ENCODE data around the gene MYO9A.

Gene MYO9A

GRCh38 chr15:71853543-71853942 is 264.4 kb downstream of the MYO9A start:
- DNase-seq (ENCODE audit: low read depth in 2 of 2): no peak

- no peak for DNase-seq (ENCODE audit: low read depth in 2 of 2)
These were observed 273.0 kb downstream of the MYO9A start for GRCh38 chr15:71844916-71845315.

DNA sequence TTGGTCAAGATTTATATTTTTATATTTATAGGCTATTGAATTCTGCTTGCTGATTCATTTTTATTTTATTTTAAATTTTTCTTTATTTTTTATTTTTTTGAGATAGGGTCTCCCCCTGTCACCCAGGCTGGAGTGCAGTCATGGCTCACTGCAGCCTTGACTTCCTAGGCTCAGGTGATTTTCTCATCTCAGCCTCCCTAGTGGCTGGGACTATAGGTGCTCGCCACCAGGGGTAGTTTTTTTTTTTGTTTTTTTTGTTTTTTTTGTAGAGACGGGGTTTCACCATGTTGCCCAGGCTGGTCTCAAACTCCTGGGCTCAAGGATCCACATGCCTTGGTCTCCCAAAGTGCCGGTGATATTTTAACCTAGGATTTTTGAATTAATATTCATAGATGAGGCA is 276.4 kb downstream of the MYO9A start:
- DNase-seq (ENCODE audit: low read depth in 2 of 2): no peak

DNA sequence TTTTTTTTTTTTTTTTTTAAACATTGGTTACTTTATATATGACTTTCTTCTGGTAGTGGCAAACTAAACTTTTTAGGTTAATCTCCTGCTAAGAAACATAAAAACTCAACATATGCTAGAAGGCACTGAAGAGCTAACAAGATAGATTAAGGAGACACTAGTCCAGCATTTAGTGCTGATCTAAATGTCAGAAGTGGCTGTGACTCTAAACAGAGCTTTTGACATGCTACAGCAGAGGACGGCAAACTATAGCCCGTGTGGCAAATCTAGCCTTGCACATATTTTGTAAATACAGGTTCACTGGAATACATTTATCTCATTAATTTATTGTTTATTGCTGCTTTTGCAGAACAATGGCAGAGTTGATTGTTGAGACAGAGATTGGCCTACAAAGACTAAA is 287.0 kb downstream of the MYO9A start:
- DNase-seq (ENCODE audit: low read depth in 2 of 2): no peak

DNA sequence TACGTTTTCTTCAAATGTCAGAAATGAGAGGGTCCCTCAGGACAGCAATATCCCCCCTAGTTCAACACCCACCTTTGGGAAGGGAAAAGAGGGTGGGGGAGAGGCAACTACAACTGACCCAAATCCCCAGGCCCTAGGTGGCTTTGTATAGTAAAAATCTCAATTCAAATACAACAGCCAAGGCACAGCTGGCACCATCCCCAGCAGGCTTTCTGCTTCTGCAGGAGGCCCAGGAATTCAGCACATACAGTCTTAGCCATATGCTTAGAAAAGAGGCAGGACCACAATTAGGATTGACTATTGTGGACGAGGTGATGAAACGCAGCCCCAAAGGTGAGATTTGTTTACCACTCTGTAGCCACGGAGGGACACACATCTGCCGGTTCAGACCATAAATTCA is 291.8 kb downstream of the MYO9A start:
- no peak for DNase-seq (ENCODE audit: low read depth in 2 of 2)

DNA sequence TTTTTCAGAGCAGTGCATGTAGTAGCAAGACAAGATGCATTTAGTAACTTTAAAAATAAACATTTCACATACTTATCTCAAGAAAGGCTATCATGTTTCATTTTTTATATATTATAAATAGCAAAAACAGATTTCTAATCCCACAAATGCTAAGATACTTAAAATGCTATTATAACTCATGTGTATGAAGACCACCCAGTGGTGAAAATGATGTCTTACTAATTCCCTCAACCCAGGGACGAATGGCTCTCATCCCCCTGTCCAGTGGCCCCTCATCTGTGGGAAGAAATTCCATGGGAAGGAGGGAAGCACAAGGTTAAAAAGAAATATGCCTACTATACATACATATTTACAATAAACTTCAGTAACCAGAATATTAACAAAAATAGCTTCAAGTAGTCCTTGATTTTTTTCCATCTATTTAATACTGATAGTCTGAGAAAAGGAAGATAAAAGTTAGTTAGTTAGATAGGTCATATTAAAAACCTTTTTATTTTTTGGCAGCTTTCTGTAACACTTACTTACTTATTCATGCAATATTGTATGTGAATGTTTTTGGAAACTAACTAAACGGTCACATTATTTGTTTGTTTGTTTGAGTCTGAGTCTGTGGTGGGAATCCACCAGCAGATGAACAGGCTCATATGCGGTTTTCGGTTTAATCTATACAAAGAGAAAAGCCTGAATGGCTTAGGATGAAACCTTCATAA is 292.8 kb downstream of the MYO9A start:
- DNase-seq (ENCODE audit: low read depth in 2 of 2): no peak

DNA sequence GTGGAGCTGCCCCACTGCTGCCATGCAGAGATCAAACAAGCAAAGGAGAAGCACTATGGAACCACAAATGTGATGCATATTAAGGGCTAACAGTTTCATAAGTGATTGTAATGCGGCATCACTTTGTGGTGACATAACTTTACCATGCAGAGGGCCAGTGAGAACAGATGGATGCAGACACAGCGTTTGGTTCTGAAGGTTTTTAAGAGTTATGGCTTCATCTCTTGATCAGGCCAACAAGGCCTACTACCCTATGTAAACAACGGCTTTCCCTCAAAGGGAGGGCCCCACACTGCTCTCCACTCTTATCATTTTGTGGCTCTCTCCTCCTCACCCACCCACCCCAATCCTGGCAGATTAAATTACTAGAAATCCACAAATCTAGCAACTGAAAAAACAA is 294.1 kb downstream of the MYO9A start:
- DNase-seq (ENCODE audit: low read depth in 2 of 2): no peak

DNA sequence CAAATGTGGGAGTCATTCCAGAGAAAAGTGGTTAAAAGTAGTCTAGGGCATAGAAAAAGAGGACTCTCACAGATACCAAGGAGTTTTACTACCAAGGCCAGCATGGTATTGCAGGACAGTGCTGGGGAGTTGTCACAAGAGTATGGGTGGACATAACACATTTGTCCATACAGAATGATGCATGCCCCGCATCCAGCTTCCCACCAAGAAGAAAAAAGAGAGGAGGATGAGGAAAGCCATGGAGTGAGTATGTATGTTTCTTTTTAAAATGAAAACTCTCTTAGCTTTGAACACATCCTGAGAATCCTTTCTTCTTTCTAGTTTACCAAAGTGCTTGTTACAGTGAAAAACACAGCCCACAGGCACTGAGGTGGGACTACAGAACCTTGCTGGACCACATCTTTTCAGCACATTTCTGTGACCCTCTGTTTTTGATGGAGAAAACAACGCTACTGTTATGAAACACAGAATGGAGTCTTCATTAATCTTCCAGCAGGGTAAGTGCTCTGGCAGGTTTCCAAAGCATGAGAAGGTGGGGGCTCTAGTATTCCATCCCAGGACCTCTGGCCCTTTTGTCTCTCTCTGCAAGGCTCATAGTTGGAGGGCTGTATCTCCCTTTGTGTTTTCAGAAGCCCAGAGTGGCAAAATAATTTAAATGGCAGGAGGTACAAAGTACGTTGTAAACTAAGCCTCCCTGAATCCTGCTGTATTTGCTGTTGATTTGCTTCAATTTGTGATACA is 294.9 kb downstream of the MYO9A start:
- DNase-seq (ENCODE audit: low read depth in 2 of 2): no peak

DNA sequence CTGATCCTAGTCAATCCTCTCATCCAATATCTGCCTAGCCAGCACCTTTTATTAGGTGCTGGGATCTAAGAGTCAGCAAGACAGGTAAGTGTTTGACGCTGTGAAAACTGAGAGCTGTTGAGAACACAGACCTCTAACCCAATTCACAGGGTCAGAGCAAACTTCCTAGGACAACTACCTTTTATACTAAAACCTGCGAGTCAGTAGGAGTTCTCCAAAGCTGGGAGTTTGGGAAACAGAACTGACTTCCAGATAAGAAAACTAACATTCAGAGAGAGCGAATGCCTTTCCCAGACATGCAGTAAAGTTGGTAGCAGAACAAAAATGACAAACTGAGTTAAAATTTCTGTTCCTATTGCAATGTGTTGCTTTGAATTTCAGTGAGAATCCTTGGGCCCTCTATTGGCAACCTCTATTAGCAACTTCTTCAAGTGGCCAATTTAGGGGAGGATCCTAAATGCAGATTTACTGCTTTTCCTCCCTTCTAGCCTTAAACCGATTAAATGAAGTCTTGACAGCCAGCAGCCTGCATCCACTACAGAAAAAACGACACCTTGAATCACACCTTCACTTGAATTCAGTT is 296.3 kb downstream of the MYO9A start:
- DNase-seq (ENCODE audit: low read depth in 2 of 2): no peak

DNA sequence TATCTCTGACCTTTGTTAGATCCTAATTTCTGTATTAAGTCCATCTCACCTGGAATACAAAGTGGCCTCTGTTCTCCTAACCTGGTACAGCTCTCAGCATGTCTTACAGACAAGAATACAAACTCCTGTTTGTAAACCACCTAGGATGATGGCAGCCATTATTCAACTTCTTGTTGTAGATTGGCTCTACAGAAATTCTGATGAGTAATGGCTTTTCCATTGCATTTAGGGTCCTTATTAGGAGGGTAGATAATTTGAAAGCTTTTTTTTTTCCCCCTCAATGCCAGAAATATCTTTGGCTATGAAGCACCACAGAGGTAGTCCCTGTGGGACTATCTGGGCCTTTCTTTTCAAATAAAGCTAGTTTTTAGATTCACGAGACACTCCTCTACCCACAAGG is 297.8 kb downstream of the MYO9A start:
- no peak for DNase-seq (ENCODE audit: low read depth in 2 of 2)

DNA sequence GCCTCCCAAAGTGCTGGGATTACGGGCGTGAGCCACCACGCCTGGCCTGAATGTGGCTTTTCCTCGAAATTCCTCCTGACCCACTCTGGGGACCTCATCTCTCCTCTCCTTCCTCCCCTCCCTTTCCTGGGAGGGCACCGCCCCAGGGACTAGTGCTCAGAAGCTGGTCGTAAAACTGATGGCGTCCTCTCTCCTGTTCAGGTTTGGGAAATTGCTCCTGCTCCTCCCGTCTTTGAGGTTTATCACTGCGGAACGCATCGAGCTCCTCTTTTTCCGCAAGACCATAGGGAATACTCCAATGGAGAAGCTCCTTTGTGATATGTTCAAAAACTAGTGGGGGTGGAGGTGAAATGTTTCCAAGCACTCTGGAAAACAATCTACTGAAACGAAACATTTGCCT is 300.6 kb downstream of the MYO9A start:
- DNase-seq (ENCODE audit: low read depth in 2 of 2): no peak

DNA sequence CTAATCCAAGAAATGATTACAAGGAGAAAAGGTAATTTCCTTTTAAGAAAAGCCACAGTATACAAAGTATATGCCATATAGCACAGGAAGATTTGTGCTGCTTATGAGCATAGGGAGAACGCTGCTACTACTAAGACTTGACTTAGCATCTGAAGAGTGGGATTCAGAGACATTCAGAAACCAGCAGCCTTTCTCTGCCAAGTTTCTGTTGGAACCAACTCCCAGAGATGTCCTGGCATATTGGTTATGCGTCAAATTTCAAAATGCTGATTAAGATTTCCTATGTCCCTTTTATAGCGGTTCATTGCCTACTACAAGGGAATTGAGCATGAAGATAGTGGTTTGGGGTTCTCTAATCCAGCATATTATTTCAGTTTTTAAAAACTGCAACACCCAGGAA is 302.6 kb downstream of the MYO9A start:
- DNase-seq (ENCODE audit: low read depth in 2 of 2): no peak

DNA sequence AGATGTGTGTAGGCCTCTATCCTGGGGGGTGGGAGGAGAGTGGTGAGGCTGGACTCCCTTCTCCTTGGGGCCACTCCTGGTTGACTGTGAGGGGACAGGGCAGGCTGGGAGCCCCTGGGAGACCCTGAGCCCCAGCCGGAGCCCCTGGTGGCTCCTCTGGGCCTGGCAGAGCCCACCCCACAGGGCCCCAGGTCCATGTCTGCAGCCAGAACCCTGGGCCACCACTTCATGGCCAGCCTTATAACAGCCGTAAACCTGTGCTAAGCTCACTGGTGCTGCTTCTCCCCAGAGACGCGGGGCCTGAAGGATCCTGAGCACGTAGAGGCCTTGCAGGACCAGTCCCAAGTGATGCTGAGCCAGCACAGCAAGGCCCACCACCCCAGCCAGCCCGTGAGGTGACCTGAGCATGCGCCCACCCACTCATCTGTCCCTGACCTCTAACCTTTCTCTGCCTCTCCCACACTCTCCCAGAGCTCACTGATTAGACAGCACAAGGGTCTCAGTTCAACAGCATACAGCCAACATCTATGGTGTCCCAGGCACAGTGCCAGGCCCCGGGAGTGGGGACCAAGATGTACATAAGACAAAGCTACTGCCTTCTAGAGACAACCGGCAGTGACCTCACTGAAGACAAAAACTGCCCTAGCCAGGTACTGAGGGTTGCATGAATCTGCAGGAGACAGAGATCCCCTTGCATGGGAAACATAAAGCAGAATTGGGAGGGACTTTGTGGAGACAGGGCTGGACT is 304.1 kb downstream of the MYO9A start:
- DNase-seq (ENCODE audit: low read depth in 2 of 2): no peak

DNA sequence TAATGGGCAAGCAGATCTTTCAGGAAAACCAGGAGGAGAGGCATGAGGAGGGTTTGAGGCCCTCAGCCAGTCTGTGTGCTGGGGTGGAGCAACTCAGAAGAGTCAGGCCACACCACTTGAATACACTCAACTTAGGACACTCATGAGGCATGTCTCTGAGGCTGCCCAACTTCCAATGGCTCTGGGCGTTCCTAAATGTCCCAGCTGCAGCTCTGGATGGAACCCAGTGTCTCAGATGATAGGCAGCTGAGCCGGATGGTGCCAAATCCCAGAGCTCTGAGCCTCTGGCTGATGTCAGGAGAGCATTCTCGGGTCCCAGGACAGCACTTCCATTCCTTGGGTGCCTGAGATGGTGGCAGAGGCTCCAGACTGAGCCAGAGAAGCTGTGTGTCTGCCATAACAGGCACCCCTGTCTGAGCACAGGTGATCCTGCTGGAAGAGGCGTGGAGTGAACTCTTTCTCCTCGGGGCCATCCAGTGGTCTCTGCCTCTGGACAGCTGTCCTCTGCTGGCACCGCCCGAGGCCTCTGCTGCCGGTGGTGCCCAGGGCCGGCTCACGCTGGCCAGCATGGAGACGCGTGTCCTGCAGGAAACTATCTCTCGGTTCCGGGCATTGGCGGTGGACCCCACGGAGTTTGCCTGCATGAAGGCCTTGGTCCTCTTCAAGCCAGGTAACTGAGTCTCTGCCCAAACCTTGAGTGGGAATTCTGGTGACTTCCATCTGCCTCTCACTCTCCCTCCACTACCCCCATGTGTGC is 304.8 kb downstream of the MYO9A start:
- no peak for DNase-seq (ENCODE audit: low read depth in 2 of 2)

- no peak for DNase-seq (ENCODE audit: low read depth in 2 of 2)
These were observed 305.9 kb downstream of the MYO9A start for GRCh38 chr15:71811752-71812735.

DNA sequence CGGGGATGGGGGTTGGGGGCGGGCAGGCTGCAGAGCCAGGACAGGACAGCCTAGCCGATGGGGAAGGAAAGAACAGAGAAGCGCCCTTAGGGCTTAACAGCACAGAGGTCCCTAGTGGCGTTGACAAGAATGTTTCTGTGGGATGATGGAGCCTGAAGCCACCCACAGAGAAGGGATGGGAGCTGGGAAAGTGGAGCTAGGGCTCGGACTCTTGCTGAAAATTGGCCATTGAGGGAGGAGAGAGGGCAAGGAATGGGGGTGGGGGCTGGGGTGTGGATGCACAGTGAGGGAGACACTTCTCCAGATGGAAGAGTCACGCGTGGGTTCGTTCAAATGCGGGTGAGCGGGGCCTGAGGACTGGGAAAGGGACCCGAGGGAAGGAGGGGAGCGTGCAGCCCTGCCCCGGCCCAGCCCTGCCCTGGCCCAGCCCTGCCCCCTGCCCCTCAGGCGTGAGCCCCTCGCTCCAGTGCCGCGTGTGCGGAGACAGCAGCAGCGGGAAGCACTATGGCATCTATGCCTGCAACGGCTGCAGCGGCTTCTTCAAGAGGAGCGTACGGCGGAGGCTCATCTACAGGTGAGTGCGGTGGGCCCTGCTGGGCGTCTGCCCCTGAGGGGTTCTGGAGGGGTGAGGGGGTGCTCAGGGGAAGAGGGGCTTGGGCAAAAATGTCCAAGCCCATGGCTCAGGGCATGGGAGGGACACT is 306.8 kb downstream of the MYO9A start:
- DNase-seq (ENCODE audit: low read depth in 2 of 2): no peak

DNA sequence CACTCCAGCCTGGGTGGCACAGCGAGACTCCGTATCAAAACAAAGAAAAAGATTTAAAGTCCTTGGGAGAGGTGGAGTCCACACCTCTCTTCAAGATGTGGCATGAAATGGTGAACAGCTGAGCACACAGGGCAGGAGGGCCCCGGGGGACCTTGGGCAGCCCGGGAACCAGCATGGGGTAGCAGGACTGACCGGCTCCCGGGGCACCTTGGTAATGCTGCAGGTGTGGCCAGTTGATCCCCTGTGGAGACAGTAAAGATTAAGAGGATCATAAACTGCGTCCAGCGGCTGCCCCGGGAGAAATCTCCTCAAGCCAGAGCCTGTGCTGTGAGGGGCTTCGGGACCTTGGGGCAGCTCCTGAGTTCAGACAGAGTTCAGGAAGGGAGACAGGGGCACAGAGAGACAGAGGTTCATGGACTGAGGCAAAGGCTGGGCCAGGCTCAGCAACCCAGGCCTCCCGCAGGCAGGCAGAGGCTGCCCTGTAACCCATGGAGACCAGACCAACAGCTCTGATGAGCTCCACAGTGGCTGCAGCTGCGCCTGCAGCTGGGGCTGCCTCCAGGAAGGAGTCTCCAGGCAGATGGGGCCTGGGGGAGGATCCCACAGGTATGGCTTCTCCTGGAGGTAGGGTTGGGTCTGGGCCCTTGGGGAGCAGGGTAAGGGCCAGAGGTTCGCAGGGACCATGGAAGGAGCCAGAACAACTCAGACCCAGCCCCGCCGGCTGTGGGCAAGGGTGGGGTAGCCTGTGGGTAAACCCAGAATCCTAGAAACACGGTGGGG is 307.5 kb downstream of the MYO9A start, which contains the start of gene NR2E3:
TSS of gene NR2E3 (plus strand) at position 299 of the 780 bp plus-strand sequence. CDS start at position 489, 190 bp downstream.
- DNase-seq (ENCODE audit: low read depth in 2 of 2): no peak

DNA sequence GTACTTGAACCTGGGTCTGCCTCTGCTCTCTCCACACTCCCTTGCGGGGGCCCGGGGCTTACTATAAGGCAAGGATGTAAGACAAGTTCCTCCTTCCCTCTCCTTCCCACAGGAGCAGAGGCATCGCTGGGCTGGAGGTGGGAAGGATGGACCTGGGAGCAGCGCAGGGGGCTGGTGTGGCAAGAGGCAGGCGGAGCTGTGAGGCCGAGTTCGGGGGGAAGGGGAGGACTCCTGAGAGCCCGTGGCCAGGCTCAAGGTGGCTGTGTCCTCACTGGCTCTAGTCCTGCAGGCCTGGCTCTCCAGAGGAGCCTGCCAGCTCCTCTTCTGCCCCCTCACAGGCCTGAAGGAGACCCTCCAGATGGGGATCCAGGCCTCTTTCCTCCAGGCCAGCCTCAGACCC is 308.6 kb downstream of the MYO9A start:
- no peak for DNase-seq (ENCODE audit: low read depth in 2 of 2)
